GM18505 (cell line): ENCODE results near the gene LRRC23.
A peak's percentile ranks its signal among the peaks of the same experiment; 100 is the strongest.

Experiments used
- ATAC-seq: cut with Tn5 transposase; IDR thresholded peaks from one replicate; pipeline ENCODE4 v1.9.1; 2021; ENCODE audit not compliant: unreplicated experiment
- POLR2A ChIP-seq: IDR thresholded peaks from 4 replicates; pipeline ENCODE4 v1.6.1; 2011; ENCODE audit warnings: borderline replicate concordance; ENCODE audit not compliant: insufficient read depth, insufficient read length; ENCODE audit errors: extremely low read depth

LRRC23 gene

GRCh38 chr12:6961695-6962284 lies 57.2 kb downstream of the LRRC23 start:
- no peak for ATAC-seq
- peak; percentile 46 for TF ChIP-seq POLR2A

- ATAC-seq: no peak
- peak; percentile 28 for TF ChIP-seq POLR2A
Observed at GRCh38 chr12:6962285-6963015, 57.8 kb downstream of the LRRC23 start.

- no peak for ATAC-seq
- TF ChIP-seq POLR2A: no peak
Observed at GRCh38 chr12:6963016-6963731, 58.6 kb downstream of the LRRC23 start.
